IPS DF 4.7 (cell line): ENCODE results near the gene MVB12B.
"Not testable (repeated sequence)": the region's sequence is repeated elsewhere in the genome, so short reads cannot be mapped to it uniquely, and the experiment has no call there.

Experiments used
- DNase-seq: peaks from one replicate; pipeline ENCODE4 v3.0.0-alpha.2; 2013; ENCODE audit warnings: low spot score; ENCODE audit errors: extremely low read depth

The MVB12B gene

GRCh38 chr9:126470241-126470993 lies 143.8 kb downstream of the MVB12B start:
- no peak for DNase-seq

GRCh38 chr9:126471084-126471624 lies 144.5 kb downstream of the MVB12B start:
- DNase-seq, result no peak

- DNase-seq, result no peak
Measured at GRCh38 chr9:126472198-126472947, 145.7 kb downstream of the MVB12B start.

GRCh38 chr9:126472948-126473298 lies 146.3 kb downstream of the MVB12B start:
- no peak for DNase-seq

GRCh38 chr9:126474206-126474765 lies 147.7 kb downstream of the MVB12B start:
- no peak for DNase-seq

- no peak for DNase-seq
Measured at GRCh38 chr9:126474786-126475485, 148.3 kb downstream of the MVB12B start.

GRCh38 chr9:126475933-126476555 lies 149.4 kb downstream of the MVB12B start:
- DNase-seq, result no peak

GRCh38 chr9:126477432-126477831 lies 150.8 kb downstream of the MVB12B start:
- not testable (repeated sequence) for DNase-seq

GRCh38 chr9:126478216-126478981 lies 151.8 kb downstream of the MVB12B start:
- no peak for DNase-seq

- no peak for DNase-seq
Measured at GRCh38 chr9:126479515-126479914, 152.9 kb downstream of the MVB12B start.

GRCh38 chr9:126480813-126481212 lies 154.2 kb downstream of the MVB12B start:
- DNase-seq, result no peak

- no peak for DNase-seq
Measured at GRCh38 chr9:126481862-126482261, 155.2 kb downstream of the MVB12B start.

GRCh38 chr9:126482361-126483044 lies 155.9 kb downstream of the MVB12B start:
- DNase-seq, result no peak

GRCh38 chr9:126483468-126484073 lies 156.9 kb downstream of the MVB12B start:
- no peak for DNase-seq

GRCh38 chr9:126485662-126486061 lies 159.0 kb downstream of the MVB12B start:
- DNase-seq, result no peak

- no peak for DNase-seq
Measured at GRCh38 chr9:126486276-126486675, 159.6 kb downstream of the MVB12B start.

- DNase-seq, result no peak
Measured at GRCh38 chr9:126487856-126488255, 161.2 kb downstream of the MVB12B start.

GRCh38 chr9:126488310-126488709 lies 161.7 kb downstream of the MVB12B start:
- DNase-seq, result no peak

GRCh38 chr9:126488881-126489404 lies 162.3 kb downstream of the MVB12B start:
- no peak for DNase-seq
